HG02852 (cell line): ENCODE measurements around the gene IL5RA.

Experiments
- ATAC-seq: cut with Tn5 transposase; IDR thresholded peaks from one replicate; pipeline ENCODE4 v1.9.1; 2021; ENCODE audit warnings: mild to moderate bottlenecking, moderate library complexity; ENCODE audit not compliant: unreplicated experiment

The IL5RA gene

DNA sequence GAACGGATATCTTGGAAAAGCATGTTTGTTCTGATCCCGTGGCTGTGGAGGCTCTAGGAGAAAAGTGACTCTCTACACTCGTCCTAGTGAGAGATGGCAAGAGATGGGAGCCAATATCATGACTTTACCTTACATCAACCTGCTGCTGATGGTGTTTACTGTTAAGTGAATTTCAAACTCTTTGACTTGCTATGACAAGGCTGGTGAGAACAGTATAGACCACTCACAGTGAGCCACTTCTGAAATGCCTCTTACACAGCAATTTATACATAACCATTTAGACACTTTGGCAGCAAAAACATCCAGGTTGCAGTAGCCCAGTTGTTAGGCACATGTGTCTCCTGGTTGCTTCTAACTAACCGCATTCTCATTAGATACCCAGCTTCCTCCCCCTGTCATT is 43.3 kb downstream of the IL5RA start:
- no peak for ATAC-seq

DNA sequence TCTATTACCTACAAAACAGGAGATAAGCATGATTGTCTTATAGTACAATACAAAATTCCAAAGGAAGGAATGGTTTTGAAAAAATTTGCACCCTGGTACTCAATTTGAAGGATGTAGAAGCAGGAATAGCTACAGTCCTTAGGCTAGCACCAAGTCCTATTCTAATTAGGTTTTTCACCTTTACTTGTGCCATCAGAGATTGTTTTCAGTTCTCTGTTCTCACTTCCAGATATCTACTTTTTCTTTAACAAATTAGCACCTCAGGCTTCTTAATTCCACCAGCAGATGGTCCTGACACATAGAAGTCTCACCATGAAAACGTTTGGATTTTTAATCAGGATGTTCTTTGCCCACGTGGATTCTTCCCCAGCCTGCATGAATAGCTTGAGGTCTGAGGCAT is 43.8 kb downstream of the IL5RA start:
- ATAC-seq = peak; percentile 73

DNA sequence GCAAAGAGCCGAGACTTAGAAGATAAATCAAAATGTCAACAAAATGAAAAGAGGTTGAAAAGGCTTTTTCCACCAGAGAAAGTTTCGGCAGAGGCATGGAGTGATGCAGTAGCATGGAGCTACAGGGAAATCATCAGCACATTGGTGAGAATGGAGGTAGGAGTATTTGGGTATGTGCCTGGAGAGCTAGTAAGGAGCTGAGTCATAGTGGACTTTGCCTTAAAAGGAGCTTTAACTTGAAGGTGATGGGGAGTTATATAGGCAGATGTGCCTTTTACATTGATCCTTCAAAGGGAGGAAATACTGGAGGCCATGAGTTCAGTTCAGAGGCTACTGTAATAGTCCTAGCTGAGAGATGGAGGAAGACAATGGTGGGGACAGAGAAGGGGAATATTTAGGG is 44.3 kb downstream of the IL5RA start:
- peak; percentile 53 for ATAC-seq

GRCh38 chr3:3064297-3064696 is 45.9 kb downstream of the IL5RA start:
- no peak for ATAC-seq

- no peak for ATAC-seq
Measured at GRCh38 chr3:3059645-3060044, 50.5 kb downstream of the IL5RA start.

GRCh38 chr3:3053974-3054373 is 56.2 kb downstream of the IL5RA start:
- ATAC-seq = no peak

DNA sequence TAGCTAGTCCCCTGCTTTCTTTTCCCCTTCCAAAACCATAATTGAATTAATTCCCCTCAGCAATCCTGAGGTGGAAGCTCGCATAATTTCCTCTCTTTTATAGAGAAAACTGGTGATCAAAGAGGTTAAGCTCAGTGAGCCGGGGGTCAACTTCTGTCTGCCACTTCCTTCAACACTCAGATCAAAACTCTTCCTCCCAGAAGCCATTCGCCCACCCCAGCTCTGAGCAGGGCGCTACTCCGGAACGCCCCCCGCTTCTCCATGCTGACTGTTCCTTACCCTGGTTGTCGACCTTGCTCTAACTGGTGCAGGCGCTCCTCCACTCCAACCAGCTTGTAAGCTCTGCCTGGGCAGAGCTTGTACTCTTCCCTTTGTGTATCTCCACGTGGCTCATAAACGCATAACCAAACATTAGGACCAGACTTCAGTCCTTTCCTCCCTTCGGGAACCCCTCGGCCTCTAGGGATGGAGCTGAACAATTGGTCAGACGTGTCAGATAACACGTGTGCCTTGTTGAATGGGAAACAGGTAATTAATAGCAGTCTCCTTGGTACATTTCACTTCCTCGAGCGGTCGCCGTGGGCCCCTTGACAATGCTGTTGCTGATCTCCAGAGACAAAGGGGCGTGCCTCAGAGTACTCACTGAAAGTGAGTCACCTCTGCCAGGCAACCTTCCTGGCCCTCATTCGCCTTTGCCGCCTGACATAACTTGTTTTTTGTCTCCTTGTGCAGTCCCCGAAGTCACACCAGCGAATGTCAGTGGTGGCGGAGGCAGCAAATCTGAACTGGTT is 71.8 kb downstream of the IL5RA start:
- no peak for ATAC-seq

GRCh38 chr3:3037156-3037555 is 73.0 kb downstream of the IL5RA start:
- no peak for ATAC-seq

GRCh38 chr3:3031326-3031725 is 78.8 kb downstream of the IL5RA start:
- no peak for ATAC-seq

GRCh38 chr3:3027976-3028567 is 82.1 kb downstream of the IL5RA start:
- ATAC-seq = peak; percentile 97

GRCh38 chr3:3023111-3023745 is 86.9 kb downstream of the IL5RA start:
- ATAC-seq = no peak

DNA sequence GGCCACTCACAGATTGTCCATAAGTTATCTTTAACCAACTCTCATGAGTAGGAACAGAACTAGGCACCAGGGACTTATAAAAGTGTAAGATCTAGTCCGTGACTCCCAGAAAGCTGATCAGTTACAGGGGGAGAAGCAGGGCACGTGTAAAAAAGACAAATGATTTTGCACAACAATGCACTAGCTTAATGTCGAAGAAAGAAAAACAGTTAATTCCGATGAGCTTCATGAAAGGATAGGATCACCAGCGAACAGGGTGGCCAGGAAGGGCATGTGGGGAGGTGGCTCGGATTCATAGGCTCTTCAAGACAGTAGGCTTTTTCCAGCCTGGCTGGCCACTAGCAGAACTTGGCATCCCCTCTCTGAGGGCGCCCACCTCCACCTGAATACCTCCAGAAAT is 90.0 kb downstream of the IL5RA start:
- no peak for ATAC-seq
